ENCODE data around the gene ATP5MC3.
"Not testable (repeated sequence)": the region's sequence is repeated elsewhere in the genome, so short reads cannot be mapped to it uniquely, and the experiment has no call there.

Gene ATP5MC3

DNA sequence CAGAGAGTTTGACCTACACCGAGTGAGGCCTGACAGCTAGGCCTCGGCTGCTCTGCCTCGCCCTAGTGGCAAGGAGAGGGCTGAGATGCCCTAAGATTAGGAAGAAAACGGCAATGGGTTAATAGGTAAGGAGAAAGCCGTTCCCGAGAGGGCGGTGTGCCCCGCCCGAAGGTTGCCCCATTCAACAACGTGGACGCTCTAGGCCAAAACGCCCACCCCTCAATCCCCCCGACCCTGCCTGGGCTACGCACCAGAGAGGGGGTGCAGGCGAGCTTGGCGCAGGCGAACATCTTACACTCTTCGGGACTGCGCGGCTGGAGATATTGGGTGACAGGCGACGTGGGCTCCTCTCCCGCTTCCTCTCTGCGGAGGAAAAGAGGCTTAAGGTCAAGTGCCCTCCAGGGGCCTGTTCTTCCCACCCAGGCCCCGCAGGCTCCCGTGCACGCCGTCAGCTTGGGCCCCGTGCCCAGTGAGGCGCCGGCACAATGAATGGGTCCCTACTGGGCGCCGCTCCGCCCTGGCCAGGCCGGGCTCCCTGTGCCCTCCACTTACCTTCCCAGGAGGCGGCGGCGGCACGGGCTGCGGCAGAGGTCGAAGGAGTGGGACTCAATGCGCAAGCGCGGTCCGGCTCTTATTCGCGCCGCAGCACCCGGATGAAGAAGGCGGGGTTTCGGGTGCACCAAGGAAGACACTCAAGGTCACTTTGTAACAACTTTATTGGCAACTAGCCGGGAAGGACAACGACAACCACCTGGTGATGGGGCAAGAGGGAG, at the start of gene ATP5MC3:
TSS of gene ATP5MC3 (minus strand) at position 607 of the 773 bp plus-strand sequence. CDS start at position 290, 317 bp downstream.
- DNase-seq: peak; percentile 94

DNA sequence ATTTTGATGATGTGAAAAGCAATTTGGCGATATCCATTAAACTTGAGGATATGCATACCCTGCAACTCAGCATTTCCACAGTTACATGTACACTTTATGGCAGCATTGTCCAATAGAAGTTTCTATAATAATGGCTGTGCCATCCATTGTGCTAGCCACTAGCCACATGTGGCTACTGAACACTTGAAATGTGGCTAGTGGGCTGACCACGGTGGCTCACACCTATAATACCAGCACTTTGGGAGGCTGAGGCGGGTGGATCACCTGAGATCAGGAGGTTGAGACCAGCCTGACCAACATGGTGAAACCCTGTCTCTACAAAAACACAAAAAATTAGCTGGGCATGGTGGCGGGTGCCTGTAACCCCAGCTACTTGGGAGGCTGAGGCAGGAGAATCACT, 47.1 kb upstream of the ATP5MC3 start:
- not testable (repeated sequence) for DNase-seq

DNA sequence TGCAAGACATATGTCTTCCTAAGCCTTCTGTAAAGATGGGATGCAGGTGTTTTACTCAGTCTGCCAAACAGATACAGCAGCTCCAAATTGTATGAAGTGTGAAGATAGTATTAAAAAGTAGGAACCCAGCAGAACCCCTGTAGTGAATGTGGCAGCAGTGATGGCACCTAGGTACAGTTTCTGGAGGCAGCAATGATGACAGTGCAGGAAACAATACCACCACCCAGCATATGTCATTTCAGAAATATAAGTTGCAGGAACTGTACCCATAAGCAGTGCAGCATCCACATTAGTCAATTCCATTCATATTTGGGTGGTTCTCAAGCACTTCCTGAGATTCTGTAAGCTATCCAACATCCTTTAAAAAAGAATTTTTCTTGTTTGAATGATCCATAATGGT, 46.7 kb upstream of the ATP5MC3 start:
- DNase-seq: no peak

GRCh38 chr2:175227393-175227792, 45.9 kb upstream of the ATP5MC3 start:
- DNase-seq: no peak

GRCh38 chr2:175220075-175220474, 38.6 kb upstream of the ATP5MC3 start:
- DNase-seq: no peak

GRCh38 chr2:175218551-175218950, 37.0 kb upstream of the ATP5MC3 start:
- DNase-seq: no peak

- DNase-seq: peak; percentile 59
Observed at GRCh38 chr2:175207741-175208438, 26.4 kb upstream of the ATP5MC3 start.

- no peak for DNase-seq
Observed at GRCh38 chr2:175206866-175207265, 25.4 kb upstream of the ATP5MC3 start.

DNA sequence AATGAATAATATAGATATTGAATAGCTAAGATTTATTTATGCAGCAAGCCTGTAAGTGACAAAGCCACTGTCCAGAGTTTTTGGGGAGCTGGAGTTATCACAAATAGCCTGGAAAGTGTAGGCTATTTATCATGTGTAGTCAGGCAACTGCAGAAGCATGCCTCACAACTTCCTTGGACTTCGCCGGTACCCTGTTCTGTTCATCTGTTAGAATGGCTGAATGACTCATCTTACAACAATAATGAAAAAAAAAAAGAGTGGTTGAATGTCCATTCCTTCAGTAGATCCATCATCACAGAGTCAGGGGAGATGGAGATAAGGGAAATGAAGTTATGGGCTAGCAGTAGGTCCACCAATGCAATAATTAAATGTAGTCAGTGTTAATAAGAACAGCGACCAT, 24.0 kb upstream of the ATP5MC3 start:
- no peak for DNase-seq

- peak; percentile 20 for DNase-seq
Observed at GRCh38 chr2:175203621-175204496, 22.3 kb upstream of the ATP5MC3 start.

DNA sequence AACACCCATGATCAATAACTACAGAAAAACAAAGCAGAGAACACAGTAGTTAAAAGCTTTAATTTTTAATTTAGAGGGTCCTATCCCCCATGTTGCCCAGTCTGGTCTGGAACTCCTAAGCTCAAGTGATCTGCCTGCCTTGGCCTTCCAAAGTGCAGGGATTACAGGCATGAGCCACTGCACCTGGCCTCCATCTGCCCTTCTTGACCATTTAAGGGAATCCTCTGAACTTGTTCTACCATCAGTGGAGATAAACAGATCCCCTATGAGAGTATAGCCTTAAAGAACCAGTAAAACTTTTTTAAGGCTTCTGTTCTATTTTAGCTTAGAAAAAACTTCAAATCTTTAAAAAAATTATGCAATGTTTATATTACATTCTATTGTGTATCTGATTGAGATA, 13.5 kb upstream of the ATP5MC3 start:
- no peak for DNase-seq

- no peak for DNase-seq
Observed at GRCh38 chr2:175188761-175189160, 7.3 kb upstream of the ATP5MC3 start.

DNA sequence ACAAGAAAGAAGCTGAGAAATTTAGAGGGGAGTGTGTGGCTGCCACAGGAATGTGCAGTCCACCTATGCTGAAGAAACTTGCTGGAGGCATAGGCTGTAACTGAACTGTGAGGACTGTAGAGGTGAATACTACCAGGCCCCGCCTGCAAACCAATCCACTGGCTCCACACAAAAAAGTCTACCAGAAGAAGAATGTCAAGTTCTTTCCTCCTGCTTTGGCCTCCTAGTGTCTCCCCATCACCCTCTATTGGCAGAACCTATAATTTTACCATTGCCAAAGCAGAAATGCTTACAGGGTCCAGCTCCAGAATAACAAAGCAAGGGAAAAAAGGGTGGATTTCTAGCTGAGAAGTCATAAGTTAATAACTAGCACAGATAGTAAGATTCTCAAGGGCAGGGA, 5.9 kb upstream of the ATP5MC3 start:
- DNase-seq: no peak

DNA sequence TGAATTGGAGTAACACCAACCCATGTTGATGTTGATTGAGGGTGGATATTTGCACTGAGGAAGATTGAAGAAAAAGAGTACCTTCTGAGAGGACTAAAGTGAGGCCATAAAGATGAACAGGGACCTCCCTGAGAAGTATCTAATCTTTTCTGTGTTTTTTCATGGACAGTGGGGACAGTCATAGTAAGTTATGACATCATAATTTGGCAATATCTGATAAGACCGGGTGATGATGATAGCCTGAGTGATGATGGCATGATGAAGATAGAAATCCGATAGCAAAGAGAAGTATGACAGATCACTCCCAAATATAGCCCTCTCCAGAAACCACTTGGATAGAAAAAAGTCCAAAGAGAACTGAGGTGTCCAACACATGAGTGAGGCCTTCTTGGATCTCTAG, 2.2 kb upstream of the ATP5MC3 start:
- no peak for DNase-seq

DNA sequence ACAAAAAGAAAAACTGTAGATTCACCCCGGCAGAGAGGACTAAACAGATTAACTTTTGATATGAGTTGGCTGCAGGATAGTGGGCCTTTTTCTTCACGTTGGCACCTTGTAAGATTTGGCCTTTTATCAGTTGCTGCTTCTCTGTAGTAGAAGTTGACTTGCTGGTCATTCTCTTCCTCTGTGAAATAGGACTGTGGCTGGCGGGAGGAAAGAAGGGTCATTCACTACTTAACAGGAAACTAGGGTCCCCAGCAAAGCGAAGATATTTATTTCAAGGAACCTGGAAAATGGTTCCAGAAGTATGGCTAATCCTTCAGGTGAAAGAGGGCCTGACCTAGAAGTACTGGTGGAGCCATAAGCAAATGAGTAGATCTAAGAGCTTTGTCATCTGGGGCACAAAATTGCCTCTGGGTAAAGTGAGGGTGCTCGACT, 383 bp upstream of the ATP5MC3 start:
- DNase-seq: no peak

DNA sequence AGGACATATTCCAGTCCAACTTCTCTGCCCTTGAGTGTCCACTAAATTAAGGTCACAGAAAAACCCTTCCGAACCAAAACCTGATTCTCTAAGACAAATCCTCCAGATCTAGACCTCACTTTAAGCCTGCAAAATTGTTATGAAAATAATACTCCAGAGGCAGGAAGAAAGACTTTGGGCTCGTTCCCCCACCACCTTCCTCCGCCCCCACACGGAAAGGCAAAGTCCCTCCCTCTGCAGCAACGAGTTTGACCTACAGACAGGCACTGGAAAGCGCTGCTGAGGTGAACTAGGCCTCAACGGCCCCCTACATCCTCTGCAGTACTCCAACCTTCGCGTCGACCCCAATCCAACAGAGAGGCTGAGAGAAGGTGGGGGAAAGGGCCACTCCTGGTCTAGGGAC, 808 bp downstream of the ATP5MC3 start:
- peak; percentile 4 for DNase-seq

- DNase-seq: no peak
Observed at GRCh38 chr2:175176624-175177023, 4.9 kb downstream of the ATP5MC3 start.

GRCh38 chr2:175175896-175176295, 5.6 kb downstream of the ATP5MC3 start:
- DNase-seq: no peak

DNA sequence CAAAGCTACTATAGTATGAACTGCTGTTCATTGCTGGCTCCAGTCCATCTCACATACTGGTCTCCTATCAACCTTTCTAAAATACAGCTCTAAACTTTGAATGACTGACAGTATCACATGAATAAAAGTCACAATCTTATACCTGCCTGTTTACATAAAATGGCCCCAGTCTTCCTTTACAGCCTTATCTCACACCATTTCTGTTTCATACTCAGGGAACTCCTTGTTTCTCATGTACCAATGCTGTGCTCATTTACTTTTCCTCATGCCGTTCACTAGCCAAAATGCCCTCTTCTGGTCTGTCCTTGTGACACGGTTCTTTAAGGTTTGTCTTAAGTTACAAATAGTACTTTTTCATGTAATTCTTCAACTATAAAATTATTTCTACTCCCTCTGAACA, 6.2 kb downstream of the ATP5MC3 start:
- no peak for DNase-seq

DNA sequence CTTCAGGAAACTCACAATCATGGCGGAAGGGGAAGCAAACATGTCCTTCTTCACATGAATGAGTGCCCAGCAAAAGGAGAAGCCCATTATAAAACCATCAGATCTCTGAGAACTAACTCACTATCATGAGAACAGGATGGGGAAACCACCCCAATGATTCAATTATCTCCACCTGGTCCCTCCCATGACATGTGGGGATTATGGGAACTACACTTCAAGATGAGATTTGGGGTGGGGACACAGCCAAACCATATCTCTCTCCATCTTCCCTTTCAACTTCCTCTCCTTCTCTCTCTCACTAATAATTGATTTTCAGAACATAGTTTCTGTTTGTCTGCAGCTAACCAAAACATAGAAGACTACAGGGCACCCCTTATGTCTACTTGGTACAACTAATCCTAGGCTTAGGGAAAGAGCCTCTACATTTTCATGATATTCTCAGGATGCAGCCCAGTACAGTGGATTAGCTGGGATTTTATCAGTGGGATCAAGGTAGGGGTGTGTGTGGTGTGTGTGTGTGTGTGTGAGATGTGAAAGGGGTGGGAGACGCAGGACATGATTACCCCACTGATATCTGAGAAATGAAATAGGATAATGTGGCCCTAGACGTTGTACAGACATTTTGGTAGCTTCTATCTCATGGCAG, 10.7 kb downstream of the ATP5MC3 start:
- no peak for DNase-seq

GRCh38 chr2:175169191-175169590, 12.3 kb downstream of the ATP5MC3 start:
- no peak for DNase-seq

DNA sequence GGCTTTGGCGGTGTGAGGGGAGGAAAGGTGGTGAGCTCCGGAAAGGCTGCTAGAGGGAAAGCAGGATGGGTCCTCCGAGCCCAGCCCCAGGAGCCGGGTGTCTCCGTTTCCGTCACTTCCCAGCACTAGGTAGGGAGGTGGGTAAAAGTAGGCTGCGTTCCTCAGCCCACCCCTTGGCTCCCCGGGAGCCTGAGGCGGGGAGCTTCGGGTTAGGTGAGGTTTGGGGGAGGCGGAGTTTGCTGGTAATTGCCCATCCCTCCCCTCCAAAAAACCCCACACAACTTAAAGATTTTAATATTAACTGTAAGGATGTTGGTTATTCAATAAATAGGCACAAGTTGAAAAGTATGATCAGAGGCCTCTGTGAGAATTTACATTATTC, 13.0 kb downstream of the ATP5MC3 start:
- DNase-seq: no peak
